ENCODE measurements around the gene APBA2. TPM values are rescaled to one million over a fixed set of nuclear protein-coding genes. Genes with fewer than 3 reads are reported as not detected.

Gene APBA2
- total RNA-seq, 2 experiments from 2014 or later: not detected

GRCh38 chr15:29095746-29096145, 210.0 kb downstream of the APBA2 start:
- Histone ChIP-seq H3K9me3 (ENCODE audit: low read length) (no peaks in the 10 kb centered on the region), H2AFZ (ENCODE audit: low read length) (no peak overlapping the region), H4K20me1 (ENCODE audit: insufficient read depth, low read length) (no peaks in the 10 kb centered on the region), H3K36me3 (ENCODE audit: insufficient read depth, low read length) (no peaks in the 10 kb centered on the region), H3K27ac (ENCODE audit: low read depth, low read length, poor library complexity, severe bottlenecking) (no peak overlapping the region), H3K79me2 (ENCODE audit: insufficient read depth, low read depth, low read length) (no peaks in the 10 kb centered on the region), H3K4me1 (ENCODE audit: insufficient read depth, low read length, poor library complexity, severe bottlenecking) (no peaks in the 10 kb centered on the region), H3K4me3 (ENCODE audit: low read depth, low read length, poor library complexity, severe bottlenecking) (no peak overlapping the region), H3K9me2 (ENCODE audit: insufficient read depth, low read length) (no peaks in the 10 kb centered on the region), H3K4me2 (ENCODE audit: low read length) (no peak overlapping the region)
- POLR2A ChIA-PET: no interaction called here
- no TSS peak for BruUV-seq (replicated peaks)
- no peak for DNase-seq (ENCODE audit: low spot score)
- CTCF ChIA-PET (ENCODE audit: unreplicated experiment): no interaction called here
- intact Hi-C loops (cut with micrococcal nuclease; ENCODE audit: unreplicated experiment): no loop called here
- TF ChIP-seq EZH2phosphoT487 (IDR thresholded peaks at IDR 0.05; ENCODE audit: borderline replicate concordance, low read depth, low read length) (no peak), CTCF (conservative IDR thresholded peaks at IDR 0.05; ENCODE audit: low read length) (no peak)

- intact Hi-C loops (cut with micrococcal nuclease; ENCODE audit: unreplicated experiment): no loop called here
- no peak for TF ChIP-seq CTCF (conservative IDR thresholded peaks at IDR 0.05; ENCODE audit: low read length)
- Histone ChIP-seq H3K36me3 (ENCODE audit: insufficient read depth, low read length) (no peaks in the 10 kb centered on the region), H3K79me2 (ENCODE audit: insufficient read depth, low read depth, low read length) (no peaks in the 10 kb centered on the region), H3K9me3 (ENCODE audit: low read length) (no peaks in the 10 kb centered on the region), H3K4me1 (ENCODE audit: insufficient read depth, low read length, poor library complexity, severe bottlenecking) (no peaks in the 10 kb centered on the region), H3K9me2 (ENCODE audit: insufficient read depth, low read length) (no peaks in the 10 kb centered on the region), H4K20me1 (ENCODE audit: insufficient read depth, low read length) (no peaks in the 10 kb centered on the region), H3K4me2 (ENCODE audit: low read length) (no peak overlapping the region), H2AFZ (ENCODE audit: low read length) (no peak overlapping the region), H3K27ac (ENCODE audit: low read depth, low read length, poor library complexity, severe bottlenecking) (no peak overlapping the region), H3K4me3 (ENCODE audit: low read depth, low read length, poor library complexity, severe bottlenecking) (no peak overlapping the region)
- POLR2A ChIA-PET: no interaction called here
- BruUV-seq (replicated peaks): no TSS peak
- DNase-seq (ENCODE audit: low spot score): no peak
- CTCF ChIA-PET (ENCODE audit: unreplicated experiment): no interaction called here
Observed at GRCh38 chr15:29097168-29097567, 211.4 kb downstream of the APBA2 start.

GRCh38 chr15:29097971-29098370, 212.2 kb downstream of the APBA2 start:
- H3K27ac ChIP-seq (ENCODE audit: low read depth, low read length, poor library complexity, severe bottlenecking): no peak overlapping the region

More at GRCh38 chr15:29097971-29098370, 212.2 kb downstream of the APBA2 start:
- Histone ChIP-seq H4K20me1 (ENCODE audit: insufficient read depth, low read length) (no peaks in the 10 kb centered on the region), H3K9me3 (ENCODE audit: low read length) (no peaks in the 10 kb centered on the region), H3K4me3 (ENCODE audit: low read depth, low read length, poor library complexity, severe bottlenecking) (no peak overlapping the region), H3K36me3 (ENCODE audit: insufficient read depth, low read length) (no peaks in the 10 kb centered on the region), H3K4me1 (ENCODE audit: insufficient read depth, low read length, poor library complexity, severe bottlenecking) (no peaks in the 10 kb centered on the region), H3K79me2 (ENCODE audit: insufficient read depth, low read depth, low read length) (no peaks in the 10 kb centered on the region), H3K9me2 (ENCODE audit: insufficient read depth, low read length) (no peaks in the 10 kb centered on the region), H2AFZ (ENCODE audit: low read length) (no peak overlapping the region), H3K4me2 (ENCODE audit: low read length) (no peak overlapping the region)
- no peak for DNase-seq (ENCODE audit: low spot score)
- ChIA-PET CTCF (ENCODE audit: unreplicated experiment) (no interaction called here), POLR2A (no interaction called here)
- intact Hi-C loops (cut with micrococcal nuclease; ENCODE audit: unreplicated experiment): no loop called here
- BruUV-seq (replicated peaks): no TSS peak
- TF ChIP-seq CTCF (conservative IDR thresholded peaks at IDR 0.05; ENCODE audit: low read length) (no peak), EZH2phosphoT487 (IDR thresholded peaks at IDR 0.05; ENCODE audit: borderline replicate concordance, low read depth, low read length) (no peak)

All from OCI-LY7 (cell line).